HUES6 (cell line): ENCODE measurements around the gene MICAL2.

Experiments used
- H3K27ac ChIP-seq: 2 replicates; pipeline ENCODE4 v1.7.0; 2013; ENCODE audit warnings: low read depth, mild to moderate bottlenecking, low read length, inconsistent platforms
- H3K27me3 ChIP-seq: 2 replicates; pipeline ENCODE4 v1.6.1; 2013; ENCODE audit warnings: low read length; ENCODE audit not compliant: control insufficient read depth, insufficient read depth
- H3K36me3 ChIP-seq: 2 replicates; pipeline ENCODE4 v1.6.1; 2013; ENCODE audit warnings: low read length; ENCODE audit not compliant: control insufficient read depth, insufficient read depth
- H3K4me1 ChIP-seq: 2 replicates; pipeline ENCODE4 v1.6.1; 2013; ENCODE audit warnings: low read length; ENCODE audit not compliant: control insufficient read depth, insufficient read depth
- H3K4me3 ChIP-seq: 2 replicates; pipeline ENCODE4 v1.5.1; 2013; ENCODE audit warnings: low read depth, low read length
- H3K9ac ChIP-seq: one replicate; pipeline ENCODE4 v1.6.1; 2013; ENCODE audit warnings: mild to moderate bottlenecking, low read length
- H3K9me3 ChIP-seq: 2 replicates; pipeline ENCODE4 v1.6.1; 2013; ENCODE audit warnings: low read depth, low read length; ENCODE audit not compliant: control insufficient read depth, insufficient read depth

The MICAL2 gene

DNA sequence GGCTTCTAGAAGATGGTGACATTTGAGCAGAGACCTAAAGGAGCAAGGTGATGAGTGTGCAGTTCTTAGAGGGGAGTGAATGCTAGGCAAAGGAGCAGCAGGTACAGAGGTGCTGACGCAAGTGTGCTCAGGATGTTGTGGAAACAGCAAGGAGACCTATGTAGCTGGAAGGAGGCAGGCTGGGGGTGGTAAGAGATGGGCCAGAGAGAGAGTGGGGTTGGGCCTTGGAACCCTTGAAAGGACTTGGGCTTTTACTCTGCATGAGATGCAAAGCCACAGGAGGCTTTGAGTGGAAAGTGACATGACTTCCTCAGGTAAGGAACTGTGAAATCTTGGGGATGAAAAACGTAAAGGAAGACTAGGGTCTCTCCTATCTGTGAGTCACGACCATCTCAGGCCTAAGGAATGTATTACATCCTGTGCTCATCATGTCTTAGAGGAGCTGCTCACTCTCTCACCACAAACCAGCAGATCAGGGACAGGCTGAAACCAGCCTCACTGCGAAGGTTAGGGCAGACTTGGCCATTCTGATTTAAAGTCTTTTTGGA lies 65.4 kb downstream of the MICAL2 start:
- H3K9ac ChIP-seq: no peak overlapping the region
- no peaks in the 10 kb centered on the region for H3K27me3 ChIP-seq
- no peak overlapping the region for H3K4me3 ChIP-seq
- H3K36me3 ChIP-seq: no peaks in the 10 kb centered on the region
- H3K9me3 ChIP-seq: no peaks in the 10 kb centered on the region
- peaks cover 15% of the 10 kb centered on the region; the same call in 1 of the 2 replicates for H3K4me1 ChIP-seq
- H3K27ac ChIP-seq: no peak overlapping the region

GRCh38 chr11:12176410-12176809 lies 66.0 kb downstream of the MICAL2 start:
- Histone ChIP-seq H3K36me3 (no peaks in the 10 kb centered on the region), H3K27me3 (no peaks in the 10 kb centered on the region), H3K4me3 (no peak overlapping the region), H3K9ac (no peak overlapping the region), H3K4me1 (peaks cover 15% of the 10 kb centered on the region; the same call in 1 of the 2 replicates), H3K9me3 (no peaks in the 10 kb centered on the region), H3K27ac (no peak overlapping the region)

GRCh38 chr11:12177739-12178338 lies 67.4 kb downstream of the MICAL2 start:
- Histone ChIP-seq H3K36me3 (no peaks in the 10 kb centered on the region), H3K9me3 (no peaks in the 10 kb centered on the region), H3K27ac (no peak overlapping the region), H3K9ac (no peak overlapping the region), H3K27me3 (no peaks in the 10 kb centered on the region), H3K4me3 (no peak overlapping the region), H3K4me1 (peaks cover 17% of the 10 kb centered on the region; the same call in 1 of the 2 replicates)

GRCh38 chr11:12179019-12179418 lies 68.6 kb downstream of the MICAL2 start:
- no peak overlapping the region for H3K9ac ChIP-seq
- H3K36me3 ChIP-seq: no peaks in the 10 kb centered on the region
- no peaks in the 10 kb centered on the region for H3K9me3 ChIP-seq
- no peaks in the 10 kb centered on the region for H3K27me3 ChIP-seq
- H3K27ac ChIP-seq: no peak overlapping the region
- no peak overlapping the region for H3K4me3 ChIP-seq
- peaks cover 18% of the 10 kb centered on the region; the same call in 1 of the 2 replicates for H3K4me1 ChIP-seq

DNA sequence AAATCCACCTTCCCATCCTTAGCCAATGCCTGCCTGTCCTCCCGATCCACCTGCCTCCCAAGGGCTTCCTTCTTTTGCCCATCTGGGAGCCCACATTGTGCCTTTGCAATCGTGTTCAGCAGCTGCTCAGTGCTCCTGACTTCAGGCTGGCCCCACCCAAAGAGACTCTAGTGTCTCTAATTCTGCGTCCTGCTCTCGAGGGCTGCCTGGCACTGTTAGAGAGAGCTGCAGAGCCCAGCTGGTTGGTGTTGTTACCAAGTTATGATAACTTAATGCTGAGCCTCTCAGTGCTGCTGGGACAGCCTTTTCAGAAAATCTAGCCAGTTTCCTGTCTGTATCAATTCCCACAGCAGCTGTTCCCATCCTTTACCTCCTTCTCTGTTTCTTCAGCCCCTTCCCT lies 69.1 kb downstream of the MICAL2 start:
- H3K9me3 ChIP-seq: no peaks in the 10 kb centered on the region
- no peaks in the 10 kb centered on the region for H3K27me3 ChIP-seq
- no peak overlapping the region for H3K27ac ChIP-seq
- H3K4me1 ChIP-seq: peaks cover 18% of the 10 kb centered on the region; the same call in 1 of the 2 replicates
- H3K9ac ChIP-seq: no peak overlapping the region
- no peak overlapping the region for H3K4me3 ChIP-seq
- no peaks in the 10 kb centered on the region for H3K36me3 ChIP-seq

DNA sequence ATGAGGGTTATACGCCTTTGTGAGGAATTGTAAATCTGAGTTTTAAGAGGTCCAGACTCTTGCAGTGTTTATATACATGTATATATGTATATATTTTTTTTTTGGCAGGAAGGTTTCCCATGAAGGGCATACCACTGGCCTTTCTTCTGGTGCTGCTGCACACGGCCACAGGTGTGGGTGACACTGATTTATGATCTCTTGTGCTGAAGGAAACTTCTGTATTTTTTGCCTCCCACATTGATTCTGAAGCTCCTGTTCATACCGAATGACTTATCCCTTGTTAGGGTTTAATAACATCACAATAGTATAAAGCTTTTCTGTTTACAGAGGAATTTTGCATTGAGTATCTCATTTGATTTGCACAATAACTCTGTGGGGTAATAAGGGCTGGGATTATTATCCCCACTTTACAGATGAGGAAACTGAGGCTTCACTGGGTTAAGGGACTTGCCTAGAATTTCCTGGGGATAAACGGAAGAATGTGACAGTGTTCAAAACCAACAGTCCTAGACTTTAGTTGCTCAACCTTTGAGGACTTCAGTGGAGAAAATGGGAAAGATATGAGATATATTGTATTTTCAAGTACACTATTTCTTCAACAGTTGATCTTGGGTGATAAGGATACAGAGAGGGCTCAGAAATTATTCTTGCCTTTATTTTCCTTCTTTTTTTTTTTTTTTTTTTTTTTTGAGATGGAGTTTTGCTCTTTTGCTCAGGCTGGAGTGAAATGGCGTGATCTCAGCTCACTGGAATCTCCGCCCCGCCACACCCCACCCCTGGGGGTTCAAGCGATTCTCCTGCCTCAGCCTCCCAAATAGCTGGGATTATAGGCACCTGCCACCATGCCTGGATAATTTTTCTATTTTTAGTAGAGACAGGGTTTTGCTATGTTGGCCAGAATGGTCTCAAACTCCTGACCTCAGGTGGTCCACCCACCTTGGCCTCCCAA lies 70.1 kb downstream of the MICAL2 start:
- no peak overlapping the region for H3K4me3 ChIP-seq
- peaks cover 17% of the 10 kb centered on the region; the same call in 1 of the 2 replicates for H3K4me1 ChIP-seq
- no peaks in the 10 kb centered on the region for H3K27me3 ChIP-seq
- H3K9ac ChIP-seq: no peak overlapping the region
- H3K27ac ChIP-seq: no peak overlapping the region
- no peaks in the 10 kb centered on the region for H3K9me3 ChIP-seq
- no peaks in the 10 kb centered on the region for H3K36me3 ChIP-seq

DNA sequence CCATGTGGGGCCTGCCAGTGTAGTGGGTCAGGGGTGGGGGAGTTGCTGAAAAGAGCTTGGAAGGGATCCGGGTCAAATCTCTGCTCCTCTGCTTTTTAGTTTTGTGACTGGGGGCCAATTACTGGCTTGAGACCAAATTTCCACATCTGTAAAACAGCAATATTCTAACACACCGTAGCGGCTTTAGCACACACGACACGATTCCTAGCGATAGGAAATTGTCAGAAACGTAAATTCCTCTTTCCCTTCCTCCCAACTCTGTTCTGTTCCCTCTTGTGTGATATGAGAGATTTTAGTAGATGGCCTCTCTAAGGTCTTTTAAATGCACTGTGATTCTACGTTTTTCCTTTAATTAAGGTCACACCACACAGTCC lies 71.9 kb downstream of the MICAL2 start:
- H3K27me3 ChIP-seq: no peaks in the 10 kb centered on the region
- peaks cover 11% of the 10 kb centered on the region; the same call in 1 of the 2 replicates for H3K4me1 ChIP-seq
- no peak overlapping the region for H3K27ac ChIP-seq
- no peaks in the 10 kb centered on the region for H3K36me3 ChIP-seq
- no peak overlapping the region for H3K9ac ChIP-seq
- H3K4me3 ChIP-seq: no peak overlapping the region
- H3K9me3 ChIP-seq: no peaks in the 10 kb centered on the region

- Histone ChIP-seq H3K4me1 (peaks cover 14% of the 10 kb centered on the region; the same call in 1 of the 2 replicates), H3K9ac (no peak overlapping the region), H3K9me3 (no peaks in the 10 kb centered on the region), H3K27ac (no peak overlapping the region), H3K4me3 (no peak overlapping the region), H3K36me3 (no peaks in the 10 kb centered on the region), H3K27me3 (no peaks in the 10 kb centered on the region)
Observed at GRCh38 chr11:12182676-12183541, 72.5 kb downstream of the MICAL2 start.

DNA sequence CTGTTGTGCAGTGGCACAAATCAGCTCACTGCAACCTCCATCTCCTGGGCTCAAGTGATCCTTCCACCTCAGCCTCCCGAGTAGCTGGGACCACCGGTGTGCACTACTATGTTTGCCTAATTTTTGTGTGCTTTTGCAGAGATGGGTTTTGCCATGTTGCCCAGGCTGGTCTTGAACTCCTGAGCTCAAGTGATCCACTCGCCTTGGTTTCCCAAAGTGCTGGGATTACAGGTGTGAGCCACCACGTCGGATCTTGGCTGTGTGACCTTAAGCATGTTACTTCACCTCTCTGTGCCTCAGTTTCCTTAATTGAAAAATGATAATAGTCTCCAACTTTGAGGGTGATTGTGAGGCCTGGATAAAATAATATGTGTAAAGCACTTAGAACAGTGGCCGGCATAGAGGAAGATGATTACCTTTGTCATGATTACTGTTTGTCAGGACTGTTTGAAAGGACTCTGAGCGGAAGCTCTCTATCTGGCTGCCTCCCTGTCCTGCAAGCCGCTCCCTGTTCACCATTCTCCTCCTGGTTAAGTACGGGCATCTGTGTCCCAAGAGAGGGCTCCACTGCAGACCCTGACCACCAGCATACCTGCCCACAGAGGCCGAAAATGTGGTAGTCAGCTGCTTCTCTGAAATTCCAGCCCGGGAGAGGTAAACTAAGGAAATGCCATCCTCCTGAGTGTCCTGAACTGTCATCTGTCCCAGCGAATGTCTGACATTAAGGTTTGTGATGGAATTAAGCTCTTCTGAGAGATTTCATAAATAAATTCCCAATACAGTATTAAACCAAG lies 73.6 kb downstream of the MICAL2 start:
- H3K4me1 ChIP-seq: peaks cover 11% of the 10 kb centered on the region; the same call in 1 of the 2 replicates
- H3K27me3 ChIP-seq: no peaks in the 10 kb centered on the region
- H3K36me3 ChIP-seq: no peaks in the 10 kb centered on the region
- H3K27ac ChIP-seq: no peak overlapping the region
- H3K9ac ChIP-seq: no peak overlapping the region
- H3K9me3 ChIP-seq: no peaks in the 10 kb centered on the region
- no peak overlapping the region for H3K4me3 ChIP-seq

GRCh38 chr11:12184699-12185098 lies 74.3 kb downstream of the MICAL2 start:
- Histone ChIP-seq H3K9ac (no peak overlapping the region), H3K4me3 (no peak overlapping the region), H3K4me1 (peaks cover 9% of the 10 kb centered on the region; the same call in 1 of the 2 replicates), H3K36me3 (no peaks in the 10 kb centered on the region), H3K27ac (no peak overlapping the region), H3K27me3 (no peaks in the 10 kb centered on the region), H3K9me3 (no peaks in the 10 kb centered on the region)
